HepG2 (cell line): Measurements from ENCODE around the gene BBLN. TPM values are rescaled to one million over a fixed set of nuclear protein-coding genes. Genes with fewer than 3 reads are reported as not detected.

Experiments
- IKZF1 ChIP-seq: fragments of 450-650 bp; IDR thresholded peaks from 2 replicates; pipeline ENCODE4 v1.7.1; 2016
- IRX3 ChIP-seq: sonication (generic); formaldehyde crosslinking; IDR thresholded peaks from 2 replicates; pipeline ENCODE4 v1.8.1; 2023; ENCODE audit warnings: mild to moderate bottlenecking, low read depth, missing genetic modification reagents, borderline replicate concordance
- KAT8 ChIP-seq: IDR thresholded peaks from 2 replicates; pipeline ENCODE4 v1.6.1; 2016; ENCODE audit warnings: missing genetic modification reagents, missing compliant biosample characterization
- NCOA5 ChIP-seq: sonication (generic); formaldehyde crosslinking; IDR thresholded peaks from 2 replicates; pipeline ENCODE4 v1.4.0; 2020; ENCODE audit warnings: missing genetic modification reagents
- NFE2L1 ChIP-seq: sonication (generic); formaldehyde crosslinking; IDR thresholded peaks from 2 replicates; pipeline ENCODE4 v1.4.0; 2020; ENCODE audit warnings: missing genetic modification reagents, mild to moderate bottlenecking, borderline replicate concordance
- NFIC ChIP-seq: IDR thresholded peaks from 2 replicates; pipeline ENCODE4 v1.6.1; 2012; ENCODE audit warnings: mild to moderate bottlenecking, low read length, inconsistent platforms
- NR2F2 ChIP-seq: IDR thresholded peaks from 2 replicates; pipeline ENCODE4 v1.6.1; 2012; ENCODE audit warnings: low read depth, inconsistent platforms, borderline replicate concordance
- RFXAP ChIP-seq: sonication (generic); formaldehyde crosslinking; IDR thresholded peaks from 2 replicates; pipeline ENCODE4 v1.4.0; 2020; ENCODE audit warnings: missing genetic modification reagents, borderline replicate concordance
- TAF1 ChIP-seq: sonication (generic); formaldehyde crosslinking; IDR thresholded peaks from 2 replicates; pipeline ENCODE4 v1.4.0; 2020; ENCODE audit warnings: missing genetic modification reagents
- ZKSCAN8 ChIP-seq: IDR thresholded peaks from 2 replicates; pipeline ENCODE4 v1.6.1; 2016; ENCODE audit warnings: borderline replicate concordance, missing genetic modification reagents, missing compliant biosample characterization
- ZNF44 ChIP-seq: sonication (generic); formaldehyde crosslinking; IDR thresholded peaks from 2 replicates; pipeline ENCODE4 v1.5.1; 2020; ENCODE audit warnings: mild to moderate bottlenecking, missing genetic modification reagents
- ZNF720 ChIP-seq: sonication (generic); formaldehyde crosslinking; IDR thresholded peaks from 2 replicates; pipeline ENCODE4 v1.4.0; 2020; ENCODE audit warnings: missing genetic modification reagents
- polyA plus RNA-seq, 8 experiments: library from polyadenylated mRNA; depleted of rRNA in 3 of 8; stranded (reverse) in 7 of 8; unstranded in 1 of 8; fragments of >200 nt; fragmentation: Illumina TruSeq in 4 of 8; extraction: Trizol in 4 of 8; gene quantifications; 2 replicates each; pipeline versions ENCODE4 v1.2.1 to v1.2.3, GENCODE V29; 2011 to 2016; ENCODE audit warnings: low read depth in 4 of 8, missing spikeins in 1 of 8, mixed read lengths in 1 of 8; ENCODE audit not compliant: insufficient read depth in 1 of 8
- total RNA-seq, 5 experiments: library from RNA; depleted of rRNA; stranded (reverse); fragments of >200 nt; fragmentation: Illumina TruSeq; extraction: Trizol; gene quantifications; 2 replicates each; pipeline ENCODE4 v1.2.3, GENCODE V29; 2016; ENCODE audit warnings: low read depth in 1 of 5
- TF ChIP-seq, protein P1 (sequence below): IDR thresholded peaks from 2 replicates; pipeline ENCODE4 v1.6.1; 2016; ENCODE audit warnings: low read depth, missing genetic modification reagents, missing compliant biosample characterization
- TF ChIP-seq, protein P2 (sequence below): IDR thresholded peaks from 2 replicates; pipeline ENCODE4 v1.6.1; 2018; ENCODE audit warnings: missing genetic modification reagents, mild to moderate bottlenecking, missing compliant biosample characterization
- TF ChIP-seq, protein P3 (sequence below), 2 experiments: IDR thresholded peaks; 2 replicates each; pipeline ENCODE4 v1.6.1; 2011 to 2012; ENCODE audit warnings: low read length in 2 of 2, borderline replicate concordance in 1 of 2, low read depth in 1 of 2, mild to moderate bottlenecking in 1 of 2, moderate library complexity in 1 of 2

The BBLN gene
- total and polyA plus RNA-seq, 2 of the 13 experiments (the other 11 are each of a cell fraction or from before 2014, with no cell fraction given), result 27.6 to 33.1 TPM

DNA sequence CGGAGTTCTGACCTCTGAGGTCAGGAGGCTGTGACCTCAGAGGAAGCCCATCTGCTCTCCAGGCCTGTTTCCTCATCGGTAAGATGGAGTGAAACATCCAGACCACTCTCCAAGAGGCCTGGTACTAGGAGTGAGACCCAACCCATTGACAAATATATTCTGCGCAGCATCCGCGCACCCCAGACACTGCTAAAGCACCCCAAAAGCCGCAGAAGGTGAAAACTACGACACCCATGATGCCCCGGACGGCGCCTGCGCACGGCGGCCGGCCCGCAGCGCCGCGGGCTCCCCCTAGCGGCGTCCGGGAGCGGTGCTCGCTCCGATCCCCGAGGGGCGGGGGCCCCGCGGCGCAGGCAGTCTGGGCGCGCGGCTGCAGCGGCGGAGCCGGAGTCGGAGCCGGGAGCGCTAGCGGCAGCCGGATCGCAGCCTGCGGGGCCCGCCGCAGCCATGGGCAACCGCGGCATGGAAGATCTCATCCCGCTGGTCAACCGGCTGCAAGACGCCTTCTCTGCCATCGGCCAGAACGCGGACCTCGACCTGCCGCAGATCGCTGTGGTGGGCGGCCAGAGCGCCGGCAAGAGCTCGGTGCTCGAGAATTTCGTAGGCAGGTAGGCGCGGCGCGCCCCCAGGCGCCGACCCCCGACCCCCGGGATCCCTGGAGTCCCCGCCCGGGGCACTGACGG, 43.1 kb downstream of the BBLN start, which contains the start of gene DNM1 (continued):
- TF ChIP-seq, protein P1, sequence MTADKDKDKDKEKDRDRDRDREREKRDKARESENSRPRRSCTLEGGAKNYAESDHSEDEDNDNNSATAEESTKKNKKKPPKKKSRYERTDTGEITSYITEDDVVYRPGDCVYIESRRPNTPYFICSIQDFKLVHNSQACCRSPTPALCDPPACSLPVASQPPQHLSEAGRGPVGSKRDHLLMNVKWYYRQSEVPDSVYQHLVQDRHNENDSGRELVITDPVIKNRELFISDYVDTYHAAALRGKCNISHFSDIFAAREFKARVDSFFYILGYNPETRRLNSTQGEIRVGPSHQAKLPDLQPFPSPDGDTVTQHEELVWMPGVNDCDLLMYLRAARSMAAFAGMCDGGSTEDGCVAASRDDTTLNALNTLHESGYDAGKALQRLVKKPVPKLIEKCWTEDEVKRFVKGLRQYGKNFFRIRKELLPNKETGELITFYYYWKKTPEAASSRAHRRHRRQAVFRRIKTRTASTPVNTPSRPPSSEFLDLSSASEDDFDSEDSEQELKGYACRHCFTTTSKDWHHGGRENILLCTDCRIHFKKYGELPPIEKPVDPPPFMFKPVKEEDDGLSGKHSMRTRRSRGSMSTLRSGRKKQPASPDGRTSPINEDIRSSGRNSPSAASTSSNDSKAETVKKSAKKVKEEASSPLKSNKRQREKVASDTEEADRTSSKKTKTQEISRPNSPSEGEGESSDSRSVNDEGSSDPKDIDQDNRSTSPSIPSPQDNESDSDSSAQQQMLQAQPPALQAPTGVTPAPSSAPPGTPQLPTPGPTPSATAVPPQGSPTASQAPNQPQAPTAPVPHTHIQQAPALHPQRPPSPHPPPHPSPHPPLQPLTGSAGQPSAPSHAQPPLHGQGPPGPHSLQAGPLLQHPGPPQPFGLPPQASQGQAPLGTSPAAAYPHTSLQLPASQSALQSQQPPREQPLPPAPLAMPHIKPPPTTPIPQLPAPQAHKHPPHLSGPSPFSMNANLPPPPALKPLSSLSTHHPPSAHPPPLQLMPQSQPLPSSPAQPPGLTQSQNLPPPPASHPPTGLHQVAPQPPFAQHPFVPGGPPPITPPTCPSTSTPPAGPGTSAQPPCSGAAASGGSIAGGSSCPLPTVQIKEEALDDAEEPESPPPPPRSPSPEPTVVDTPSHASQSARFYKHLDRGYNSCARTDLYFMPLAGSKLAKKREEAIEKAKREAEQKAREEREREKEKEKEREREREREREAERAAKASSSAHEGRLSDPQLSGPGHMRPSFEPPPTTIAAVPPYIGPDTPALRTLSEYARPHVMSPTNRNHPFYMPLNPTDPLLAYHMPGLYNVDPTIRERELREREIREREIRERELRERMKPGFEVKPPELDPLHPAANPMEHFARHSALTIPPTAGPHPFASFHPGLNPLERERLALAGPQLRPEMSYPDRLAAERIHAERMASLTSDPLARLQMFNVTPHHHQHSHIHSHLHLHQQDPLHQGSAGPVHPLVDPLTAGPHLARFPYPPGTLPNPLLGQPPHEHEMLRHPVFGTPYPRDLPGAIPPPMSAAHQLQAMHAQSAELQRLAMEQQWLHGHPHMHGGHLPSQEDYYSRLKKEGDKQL (CRISPR knock-in tag), result no peak
- no peak for TF ChIP-seq IKZF1
- TF ChIP-seq IRX3 (CRISPR knock-in tag), result no peak
- TF ChIP-seq TAF1 (CRISPR knock-in tag), result no peak
- TF ChIP-seq, protein P2, sequence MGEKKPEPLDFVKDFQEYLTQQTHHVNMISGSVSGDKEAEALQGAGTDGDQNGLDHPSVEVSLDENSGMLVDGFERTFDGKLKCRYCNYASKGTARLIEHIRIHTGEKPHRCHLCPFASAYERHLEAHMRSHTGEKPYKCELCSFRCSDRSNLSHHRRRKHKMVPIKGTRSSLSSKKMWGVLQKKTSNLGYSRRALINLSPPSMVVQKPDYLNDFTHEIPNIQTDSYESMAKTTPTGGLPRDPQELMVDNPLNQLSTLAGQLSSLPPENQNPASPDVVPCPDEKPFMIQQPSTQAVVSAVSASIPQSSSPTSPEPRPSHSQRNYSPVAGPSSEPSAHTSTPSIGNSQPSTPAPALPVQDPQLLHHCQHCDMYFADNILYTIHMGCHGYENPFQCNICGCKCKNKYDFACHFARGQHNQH, result no peak
- no peak for TF ChIP-seq NFIC
- TF ChIP-seq NCOA5 (CRISPR knock-in tag), result no peak
- no peak for TF ChIP-seq ZKSCAN8 (CRISPR knock-in tag)
- TF ChIP-seq NFE2L1 (CRISPR knock-in tag), result no peak
- TF ChIP-seq NR2F2, result peak; percentile 59; the same call in 1 of the 2 replicates
- no peak for TF ChIP-seq ZNF720 (CRISPR knock-in tag)
- TF ChIP-seq KAT8 (CRISPR knock-in tag), result peak; percentile 25; the same call in 1 of the 2 replicates
- TF ChIP-seq, protein P3, sequence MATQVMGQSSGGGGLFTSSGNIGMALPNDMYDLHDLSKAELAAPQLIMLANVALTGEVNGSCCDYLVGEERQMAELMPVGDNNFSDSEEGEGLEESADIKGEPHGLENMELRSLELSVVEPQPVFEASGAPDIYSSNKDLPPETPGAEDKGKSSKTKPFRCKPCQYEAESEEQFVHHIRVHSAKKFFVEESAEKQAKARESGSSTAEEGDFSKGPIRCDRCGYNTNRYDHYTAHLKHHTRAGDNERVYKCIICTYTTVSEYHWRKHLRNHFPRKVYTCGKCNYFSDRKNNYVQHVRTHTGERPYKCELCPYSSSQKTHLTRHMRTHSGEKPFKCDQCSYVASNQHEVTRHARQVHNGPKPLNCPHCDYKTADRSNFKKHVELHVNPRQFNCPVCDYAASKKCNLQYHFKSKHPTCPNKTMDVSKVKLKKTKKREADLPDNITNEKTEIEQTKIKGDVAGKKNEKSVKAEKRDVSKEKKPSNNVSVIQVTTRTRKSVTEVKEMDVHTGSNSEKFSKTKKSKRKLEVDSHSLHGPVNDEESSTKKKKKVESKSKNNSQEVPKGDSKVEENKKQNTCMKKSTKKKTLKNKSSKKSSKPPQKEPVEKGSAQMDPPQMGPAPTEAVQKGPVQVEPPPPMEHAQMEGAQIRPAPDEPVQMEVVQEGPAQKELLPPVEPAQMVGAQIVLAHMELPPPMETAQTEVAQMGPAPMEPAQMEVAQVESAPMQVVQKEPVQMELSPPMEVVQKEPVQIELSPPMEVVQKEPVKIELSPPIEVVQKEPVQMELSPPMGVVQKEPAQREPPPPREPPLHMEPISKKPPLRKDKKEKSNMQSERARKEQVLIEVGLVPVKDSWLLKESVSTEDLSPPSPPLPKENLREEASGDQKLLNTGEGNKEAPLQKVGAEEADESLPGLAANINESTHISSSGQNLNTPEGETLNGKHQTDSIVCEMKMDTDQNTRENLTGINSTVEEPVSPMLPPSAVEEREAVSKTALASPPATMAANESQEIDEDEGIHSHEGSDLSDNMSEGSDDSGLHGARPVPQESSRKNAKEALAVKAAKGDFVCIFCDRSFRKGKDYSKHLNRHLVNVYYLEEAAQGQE (IDR thresholded peaks at IDR 0.05; ENCODE audit: borderline replicate concordance in 1 of 2, low read depth in 1 of 2, low read length in 2 of 2), result no peak
- no peak for TF ChIP-seq RFXAP
- TF ChIP-seq ZNF44 (CRISPR knock-in tag), result no peak; the same call in 1 of the 2 replicates
